Liver (tissue), 9 donors: Measurements from ENCODE around the gene E2F7. TPM values are rescaled to one million over a fixed set of nuclear protein-coding genes. Genes with fewer than 3 reads are reported as not detected.

ENCODE experiments used
- DNase-seq: peaks from one replicate; pipeline ENCODE4 v3.0.0-alpha.2; 2017; ENCODE audit warnings: low spot score
- H3K27ac ChIP-seq, 2 donors: one replicate each; pipeline ENCODE4 v1.7.0; 2013; ENCODE audit warnings: inconsistent platforms in 2 of 2, low read length in 2 of 2, control low read depth in 1 of 2, low read depth in 1 of 2, mild to moderate bottlenecking in 1 of 2
- H3K27me3 ChIP-seq, 4 donors: one replicate each; pipeline versions ENCODE4 v1.6.1 to v1.7.0; 2013; ENCODE audit warnings: low read length in 3 of 4, inconsistent platforms in 1 of 4, mild to moderate bottlenecking in 1 of 4, moderate library complexity in 1 of 4; ENCODE audit not compliant: control insufficient read depth in 4 of 4, insufficient read depth in 4 of 4
- H3K36me3 ChIP-seq, 4 donors: one replicate each; pipeline versions ENCODE4 v1.6.1 to v1.7.0; 2013; ENCODE audit warnings: low read length in 3 of 4, mild to moderate bottlenecking in 3 of 4, low read depth in 1 of 4, moderate library complexity in 1 of 4; ENCODE audit not compliant: control insufficient read depth in 4 of 4, insufficient read depth in 3 of 4
- H3K4me1 ChIP-seq, 4 donors: one replicate each; pipeline versions ENCODE4 v1.6.1 to v1.7.0; 2013; ENCODE audit warnings: low read length in 3 of 4, mild to moderate bottlenecking in 3 of 4, moderate library complexity in 1 of 4; ENCODE audit not compliant: control insufficient read depth in 4 of 4, insufficient read depth in 4 of 4
- H3K4me3 ChIP-seq, 3 donors: one replicate each; pipeline versions ENCODE4 v1.6.1 to v1.7.0; 2013; ENCODE audit warnings: low read length in 3 of 3, control low read depth in 1 of 3, low read depth in 1 of 3, mild to moderate bottlenecking in 1 of 3
- H3K9ac ChIP-seq, 2 donors: one replicate each; pipeline ENCODE4 v1.7.0; 2013; ENCODE audit warnings: low read length in 2 of 2, mild to moderate bottlenecking in 2 of 2, moderate library complexity in 2 of 2, control low read depth in 1 of 2, low read depth in 1 of 2
- H3K9me3 ChIP-seq, 4 donors: one replicate each; pipeline versions ENCODE4 v1.6.1 to v1.7.0; 2013; ENCODE audit warnings: low read length in 3 of 4; ENCODE audit not compliant: control insufficient read depth in 4 of 4
- EGR1 ChIP-seq, 2 donors: IDR thresholded peaks; 2 replicates each; pipeline ENCODE4 v1.6.1; 2016 to 2018; ENCODE audit warnings: antibody characterized with exemption in 2 of 2, low read depth in 2 of 2
- FOXA2 ChIP-seq: IDR thresholded peaks from 2 replicates; pipeline ENCODE4 v1.6.1; 2016; ENCODE audit warnings: antibody characterized with exemption
- GABPA ChIP-seq, 2 donors: IDR thresholded peaks in 1 of 2; conservative IDR thresholded peaks in 1 of 2; 2 replicates each; pipeline ENCODE4 v1.6.1; 2016; ENCODE audit warnings: antibody characterized with exemption in 2 of 2, mild to moderate bottlenecking in 1 of 2, moderate library complexity in 1 of 2
- HNF4G ChIP-seq: IDR thresholded peaks from 2 replicates; pipeline ENCODE4 v1.6.1; 2016; ENCODE audit warnings: antibody characterized with exemption
- RAD21 ChIP-seq, 2 donors: IDR thresholded peaks; 2 replicates each; pipeline ENCODE4 v1.6.1; 2016; ENCODE audit warnings: antibody characterized with exemption in 2 of 2, mild to moderate bottlenecking in 2 of 2
- RXRA ChIP-seq, 2 donors: IDR thresholded peaks; 2 replicates each; pipeline ENCODE4 v1.6.1; 2017 to 2018; ENCODE audit warnings: antibody characterized with exemption in 2 of 2, mild to moderate bottlenecking in 1 of 2
- SP1 ChIP-seq: IDR thresholded peaks from 2 replicates; pipeline ENCODE4 v1.6.1; 2018; ENCODE audit warnings: antibody characterized with exemption, mild to moderate bottlenecking
- TAF1 ChIP-seq: conservative IDR thresholded peaks from 2 replicates; pipeline ENCODE4 v1.6.1; 2016; ENCODE audit warnings: antibody characterized with exemption, mild to moderate bottlenecking
- YY1 ChIP-seq: IDR thresholded peaks from 2 replicates; pipeline ENCODE4 v1.6.1; 2016; ENCODE audit warnings: antibody characterized with exemption, mild to moderate bottlenecking
- WGBS: extraction: QIAGEN DNeasy Blood & Tissue Kit; methylation state at CpG from one replicate; pipeline ENCODE4 v1.1.7; 2013; 5-methylcytosine and 5-hydroxymethylcytosine counted together
- polyA plus RNA-seq, 2 donors: library from polyadenylated mRNA; stranded (reverse) in 1 of 2; unstranded in 1 of 2; fragments of 200-250 nt in 1 of 2; fragments of >200 nt in 1 of 2; fragmentation: Nextera tagmentation in 1 of 2; extraction: Ambion mirVana in 1 of 2; gene quantifications; one replicate each; pipeline versions ENCODE4 v1.2.1 to v1.2.3, GENCODE V29; 2013 to 2015
- total RNA-seq, 2 donors: library from RNA; depleted of rRNA; stranded (reverse); fragments of >200 nt; gene quantifications; one replicate each; pipeline ENCODE4 v1.2.3, GENCODE V29; 2014
- TF ChIP-seq, protein P1 (sequence below): fragments of 150-350 bp; IDR thresholded peaks from 2 replicates; pipeline ENCODE4 v1.5.1; 2017; ENCODE audit warnings: improper control_type of control experiment, low read depth, low read length; ENCODE audit not compliant: missing input control
- TF ChIP-seq, protein P2 (sequence below): IDR thresholded peaks from 2 replicates; pipeline ENCODE4 v1.6.1; 2016; ENCODE audit warnings: antibody characterized with exemption
- TF ChIP-seq, protein P3 (sequence below): IDR thresholded peaks from 2 replicates; pipeline ENCODE4 v1.6.1; 2016; ENCODE audit warnings: antibody characterized with exemption, mild to moderate bottlenecking
- donor health status: healthy.
- donor health status: healthy.
- donor health status: healthy.
- donor health status: healthy.
- donor health status: healthy.

The E2F7 gene
- total and polyA plus RNA-seq, 4 donors: 0.13 to 5.8 (median 0.17) TPM; not detected in 1

- H3K4me3 ChIP-seq: no peak overlapping the region
- no peak overlapping the region for H3K9ac ChIP-seq
- 87% methylated on average over 5 of the region's 5 CpGs for WGBS
- no peaks in the 10 kb centered on the region for H3K36me3 ChIP-seq
- H3K9me3 ChIP-seq: no peaks in the 10 kb centered on the region
- H3K27me3 ChIP-seq: no peaks in the 10 kb centered on the region
- no peak for TF ChIP-seq FOXA2
- no peak for TF ChIP-seq EGR1 (IDR thresholded peaks at IDR 0.05; ENCODE audit: low read depth in 2 of 2)
- TF ChIP-seq, protein P1, sequence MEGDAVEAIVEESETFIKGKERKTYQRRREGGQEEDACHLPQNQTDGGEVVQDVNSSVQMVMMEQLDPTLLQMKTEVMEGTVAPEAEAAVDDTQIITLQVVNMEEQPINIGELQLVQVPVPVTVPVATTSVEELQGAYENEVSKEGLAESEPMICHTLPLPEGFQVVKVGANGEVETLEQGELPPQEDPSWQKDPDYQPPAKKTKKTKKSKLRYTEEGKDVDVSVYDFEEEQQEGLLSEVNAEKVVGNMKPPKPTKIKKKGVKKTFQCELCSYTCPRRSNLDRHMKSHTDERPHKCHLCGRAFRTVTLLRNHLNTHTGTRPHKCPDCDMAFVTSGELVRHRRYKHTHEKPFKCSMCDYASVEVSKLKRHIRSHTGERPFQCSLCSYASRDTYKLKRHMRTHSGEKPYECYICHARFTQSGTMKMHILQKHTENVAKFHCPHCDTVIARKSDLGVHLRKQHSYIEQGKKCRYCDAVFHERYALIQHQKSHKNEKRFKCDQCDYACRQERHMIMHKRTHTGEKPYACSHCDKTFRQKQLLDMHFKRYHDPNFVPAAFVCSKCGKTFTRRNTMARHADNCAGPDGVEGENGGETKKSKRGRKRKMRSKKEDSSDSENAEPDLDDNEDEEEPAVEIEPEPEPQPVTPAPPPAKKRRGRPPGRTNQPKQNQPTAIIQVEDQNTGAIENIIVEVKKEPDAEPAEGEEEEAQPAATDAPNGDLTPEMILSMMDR: no peak
- TF ChIP-seq HNF4G: no peak
- no peak for TF ChIP-seq YY1
- TF ChIP-seq, protein P2, sequence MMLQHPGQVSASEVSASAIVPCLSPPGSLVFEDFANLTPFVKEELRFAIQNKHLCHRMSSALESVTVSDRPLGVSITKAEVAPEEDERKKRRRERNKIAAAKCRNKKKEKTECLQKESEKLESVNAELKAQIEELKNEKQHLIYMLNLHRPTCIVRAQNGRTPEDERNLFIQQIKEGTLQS: no peak
- no peak overlapping the region for H3K27ac ChIP-seq
- no peak for DNase-seq
- H3K4me1 ChIP-seq: peaks cover 0 to 3% (median 1%) of the 10 kb centered on the region in 4 donors
Measured at GRCh38 chr12:77070800-77071449, 5.6 kb upstream of the E2F7 start.

DNA sequence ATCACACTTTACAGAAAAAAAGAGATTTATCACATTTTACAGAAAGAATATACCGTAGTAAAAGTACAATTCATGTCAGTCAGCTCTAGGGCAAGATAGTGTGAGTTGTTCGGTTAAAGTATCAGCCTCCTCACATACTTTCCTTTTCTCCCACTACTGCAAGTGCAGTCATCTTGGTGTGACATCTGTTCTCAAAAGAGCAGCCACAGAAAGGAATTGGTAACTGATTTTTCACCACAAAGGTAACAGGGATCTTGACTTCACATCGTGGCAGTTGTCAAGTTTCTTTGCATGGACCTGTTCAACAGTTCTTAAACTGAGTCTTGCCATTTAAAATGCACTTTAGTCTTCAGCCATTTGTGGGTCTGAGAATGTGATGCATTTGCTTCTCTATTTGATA, 5.0 kb upstream of the E2F7 start:
- no peaks in the 10 kb centered on the region for H3K9me3 ChIP-seq
- peaks cover 0 to 6% (median 2%) of the 10 kb centered on the region in 4 donors for H3K4me1 ChIP-seq
- 71% methylated on average over 3 of the region's 3 CpGs for WGBS
- H3K9ac ChIP-seq: no peak overlapping the region
- no peak overlapping the region for H3K27ac ChIP-seq
- TF ChIP-seq, protein P2: no peak
- TF ChIP-seq, protein P1: no peak
- no peak for TF ChIP-seq RXRA (IDR thresholded peaks at IDR 0.05)
- DNase-seq: no peak
- no peaks in the 10 kb centered on the region for H3K36me3 ChIP-seq
- no peaks in the 10 kb centered on the region for H3K27me3 ChIP-seq
- no peak overlapping the region for H3K4me3 ChIP-seq

- peak overlapping the region; percentile 59 to 81 (median 78) for H3K4me3 ChIP-seq
- peaks cover 4 to 14% (median 9%) of the 10 kb centered on the region in 4 donors for H3K4me1 ChIP-seq
- H3K36me3 ChIP-seq: no peaks in the 10 kb centered on the region
- WGBS: 2% methylated on average over 24 of the region's 24 CpGs
- H3K27ac ChIP-seq: no peak overlapping the region
- H3K9ac ChIP-seq: no peak overlapping the region
- H3K9me3 ChIP-seq: no peaks in the 10 kb centered on the region
- H3K27me3 ChIP-seq: peaks cover 0 to 9% (median 1%) of the 10 kb centered on the region in 4 donors
- no peak for TF ChIP-seq RXRA (IDR thresholded peaks at IDR 0.05)
- TF ChIP-seq EGR1 (IDR thresholded peaks at IDR 0.05; ENCODE audit: low read depth in 2 of 2): no peak
- no peak for TF ChIP-seq RAD21 (IDR thresholded peaks at IDR 0.05)
- TF ChIP-seq, protein P3, sequence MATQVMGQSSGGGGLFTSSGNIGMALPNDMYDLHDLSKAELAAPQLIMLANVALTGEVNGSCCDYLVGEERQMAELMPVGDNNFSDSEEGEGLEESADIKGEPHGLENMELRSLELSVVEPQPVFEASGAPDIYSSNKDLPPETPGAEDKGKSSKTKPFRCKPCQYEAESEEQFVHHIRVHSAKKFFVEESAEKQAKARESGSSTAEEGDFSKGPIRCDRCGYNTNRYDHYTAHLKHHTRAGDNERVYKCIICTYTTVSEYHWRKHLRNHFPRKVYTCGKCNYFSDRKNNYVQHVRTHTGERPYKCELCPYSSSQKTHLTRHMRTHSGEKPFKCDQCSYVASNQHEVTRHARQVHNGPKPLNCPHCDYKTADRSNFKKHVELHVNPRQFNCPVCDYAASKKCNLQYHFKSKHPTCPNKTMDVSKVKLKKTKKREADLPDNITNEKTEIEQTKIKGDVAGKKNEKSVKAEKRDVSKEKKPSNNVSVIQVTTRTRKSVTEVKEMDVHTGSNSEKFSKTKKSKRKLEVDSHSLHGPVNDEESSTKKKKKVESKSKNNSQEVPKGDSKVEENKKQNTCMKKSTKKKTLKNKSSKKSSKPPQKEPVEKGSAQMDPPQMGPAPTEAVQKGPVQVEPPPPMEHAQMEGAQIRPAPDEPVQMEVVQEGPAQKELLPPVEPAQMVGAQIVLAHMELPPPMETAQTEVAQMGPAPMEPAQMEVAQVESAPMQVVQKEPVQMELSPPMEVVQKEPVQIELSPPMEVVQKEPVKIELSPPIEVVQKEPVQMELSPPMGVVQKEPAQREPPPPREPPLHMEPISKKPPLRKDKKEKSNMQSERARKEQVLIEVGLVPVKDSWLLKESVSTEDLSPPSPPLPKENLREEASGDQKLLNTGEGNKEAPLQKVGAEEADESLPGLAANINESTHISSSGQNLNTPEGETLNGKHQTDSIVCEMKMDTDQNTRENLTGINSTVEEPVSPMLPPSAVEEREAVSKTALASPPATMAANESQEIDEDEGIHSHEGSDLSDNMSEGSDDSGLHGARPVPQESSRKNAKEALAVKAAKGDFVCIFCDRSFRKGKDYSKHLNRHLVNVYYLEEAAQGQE: no peak
- no peak for TF ChIP-seq GABPA (IDR thresholded peaks at IDR 0.05 in 1 of 2, conservative IDR thresholded peaks at IDR 0.05 in 1 of 2)
- no peak for TF ChIP-seq TAF1
- no peak for TF ChIP-seq FOXA2
- TF ChIP-seq, protein P2: no peak
- no peak for TF ChIP-seq YY1
- TF ChIP-seq SP1: no peak
- no peak for TF ChIP-seq HNF4G
- no peak for DNase-seq
Measured at GRCh38 chr12:77064896-77065360, 441 bp downstream of the E2F7 start.
